Right lobe of liver (tissue), 4 donors: Measurements from ENCODE around the gene WDR48.

Experiments
- POLR2A ChIP-seq: fragments of 450-650 bp; IDR thresholded peaks from one replicate; pipeline ENCODE4 v1.6.1; 2017; ENCODE audit warnings: antibody characterized with exemption, mild to moderate bottlenecking
- TF ChIP-seq, protein P1 (sequence below), 4 donors: fragments of 200-600 bp in 3 of 4; fragments of 450-650 bp in 1 of 4; IDR thresholded peaks; one replicate each; pipeline versions ENCODE4 v1.5.1 to v1.8.0; 2016 to 2022; ENCODE audit warnings: antibody characterized with exemption in 4 of 4, mild to moderate bottlenecking in 2 of 4
- donor health status: DM: no; HTN: no; CAD: no.
- donor health status: DM: no; HTN: no; CAD: no.
- donor health status: DM: no; HTN: yes; CAD: no.

DNA sequence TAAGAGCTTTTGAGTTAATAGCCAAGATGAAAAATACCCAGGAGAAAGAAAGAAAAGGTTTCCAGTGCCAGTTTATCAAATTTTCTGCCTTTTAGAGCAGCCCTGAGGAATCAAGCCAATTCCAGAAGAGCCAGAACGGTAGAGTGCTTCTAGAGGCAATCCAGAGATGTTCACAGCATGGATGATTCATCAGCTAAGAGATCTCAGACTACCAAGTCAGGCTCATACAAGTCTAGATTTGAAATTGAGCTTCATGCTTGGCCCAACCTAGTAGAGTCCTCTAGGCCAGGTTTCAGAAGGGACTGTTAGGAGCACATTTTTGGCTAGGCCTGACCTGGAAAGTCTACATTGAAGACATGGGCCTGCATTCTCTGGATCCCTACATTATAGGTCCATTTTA lies 15.5 kb downstream of the WDR48 start:
- TF ChIP-seq, protein P1, sequence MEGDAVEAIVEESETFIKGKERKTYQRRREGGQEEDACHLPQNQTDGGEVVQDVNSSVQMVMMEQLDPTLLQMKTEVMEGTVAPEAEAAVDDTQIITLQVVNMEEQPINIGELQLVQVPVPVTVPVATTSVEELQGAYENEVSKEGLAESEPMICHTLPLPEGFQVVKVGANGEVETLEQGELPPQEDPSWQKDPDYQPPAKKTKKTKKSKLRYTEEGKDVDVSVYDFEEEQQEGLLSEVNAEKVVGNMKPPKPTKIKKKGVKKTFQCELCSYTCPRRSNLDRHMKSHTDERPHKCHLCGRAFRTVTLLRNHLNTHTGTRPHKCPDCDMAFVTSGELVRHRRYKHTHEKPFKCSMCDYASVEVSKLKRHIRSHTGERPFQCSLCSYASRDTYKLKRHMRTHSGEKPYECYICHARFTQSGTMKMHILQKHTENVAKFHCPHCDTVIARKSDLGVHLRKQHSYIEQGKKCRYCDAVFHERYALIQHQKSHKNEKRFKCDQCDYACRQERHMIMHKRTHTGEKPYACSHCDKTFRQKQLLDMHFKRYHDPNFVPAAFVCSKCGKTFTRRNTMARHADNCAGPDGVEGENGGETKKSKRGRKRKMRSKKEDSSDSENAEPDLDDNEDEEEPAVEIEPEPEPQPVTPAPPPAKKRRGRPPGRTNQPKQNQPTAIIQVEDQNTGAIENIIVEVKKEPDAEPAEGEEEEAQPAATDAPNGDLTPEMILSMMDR (IDR thresholded peaks at IDR 0.05): no peak
- TF ChIP-seq POLR2A: no peak
